Spleen (tissue), 7 donors: ENCODE data around the gene VLDLR.

Experiments
- POLR2A ChIP-seq, 3 donors: fragments of 450-650 bp; IDR thresholded peaks; one replicate each; pipeline ENCODE4 v1.5.1; 2017; ENCODE audit warnings: antibody characterized with exemption in 3 of 3, mild to moderate bottlenecking in 1 of 3
- TF ChIP-seq, protein P1 (sequence below), 11 experiments: fragments of 200-600 bp in 7 of 11; fragments of 450-650 bp in 4 of 11; sonication (generic) in 4 of 11; IDR thresholded peaks in 8 of 11; conservative IDR thresholded peaks in 3 of 11; 1 replicate in 7 of 11; 2 replicates in 4 of 11; pipeline versions ENCODE4 v1.4.0 to v1.8.0; 2016 to 2021; ENCODE audit warnings: antibody characterized with exemption in 11 of 11, inconsistent platforms in 4 of 11, mild to moderate bottlenecking in 1 of 11
- donor health status: DM: no; HTN: no; CAD: no; lungs with moderate emphysema.
- donor health status: DM: no; HTN: no; CAD: no.
- donor health status: DM: no; HTN: no; CAD: no.

DNA sequence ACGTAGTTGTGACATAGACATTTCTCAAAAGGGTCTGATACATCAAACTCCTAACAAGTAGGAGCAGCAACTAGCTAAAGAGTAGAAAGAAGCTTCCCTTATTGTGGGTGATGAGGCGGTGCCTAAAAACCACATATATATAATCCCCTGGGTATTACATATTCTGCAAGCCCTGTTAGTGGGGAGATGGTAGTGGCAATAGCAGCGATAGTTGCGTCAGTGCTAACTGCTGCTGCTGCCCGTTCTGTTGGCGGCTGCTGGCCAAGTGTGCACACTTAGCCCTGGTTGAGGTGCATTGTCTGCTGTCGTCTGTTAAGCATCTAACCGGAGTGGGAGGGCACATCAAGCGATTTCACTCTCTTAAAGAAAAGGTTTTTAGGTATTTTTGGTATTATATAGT lies 35.8 kb downstream of the VLDLR start:
- TF ChIP-seq, protein P1, sequence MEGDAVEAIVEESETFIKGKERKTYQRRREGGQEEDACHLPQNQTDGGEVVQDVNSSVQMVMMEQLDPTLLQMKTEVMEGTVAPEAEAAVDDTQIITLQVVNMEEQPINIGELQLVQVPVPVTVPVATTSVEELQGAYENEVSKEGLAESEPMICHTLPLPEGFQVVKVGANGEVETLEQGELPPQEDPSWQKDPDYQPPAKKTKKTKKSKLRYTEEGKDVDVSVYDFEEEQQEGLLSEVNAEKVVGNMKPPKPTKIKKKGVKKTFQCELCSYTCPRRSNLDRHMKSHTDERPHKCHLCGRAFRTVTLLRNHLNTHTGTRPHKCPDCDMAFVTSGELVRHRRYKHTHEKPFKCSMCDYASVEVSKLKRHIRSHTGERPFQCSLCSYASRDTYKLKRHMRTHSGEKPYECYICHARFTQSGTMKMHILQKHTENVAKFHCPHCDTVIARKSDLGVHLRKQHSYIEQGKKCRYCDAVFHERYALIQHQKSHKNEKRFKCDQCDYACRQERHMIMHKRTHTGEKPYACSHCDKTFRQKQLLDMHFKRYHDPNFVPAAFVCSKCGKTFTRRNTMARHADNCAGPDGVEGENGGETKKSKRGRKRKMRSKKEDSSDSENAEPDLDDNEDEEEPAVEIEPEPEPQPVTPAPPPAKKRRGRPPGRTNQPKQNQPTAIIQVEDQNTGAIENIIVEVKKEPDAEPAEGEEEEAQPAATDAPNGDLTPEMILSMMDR (IDR thresholded peaks at IDR 0.05 in 8 of 11, conservative IDR thresholded peaks at IDR 0.05 in 3 of 11): no peak
- TF ChIP-seq POLR2A (IDR thresholded peaks at IDR 0.05): no peak
